Endodermal cell (in vitro differentiated cells): ENCODE data around the gene SFTPB. TPM values are rescaled to one million over a fixed set of nuclear protein-coding genes. Genes with fewer than 3 reads are reported as not detected.

Experiments
- DNase-seq: peaks from one replicate; pipeline ENCODE4 v3.0.0-alpha.2; 2017
- H3K27ac ChIP-seq: 2 replicates; pipeline ENCODE4 v1.5.1; 2013; ENCODE audit warnings: mild to moderate bottlenecking, low read depth, low read length, moderate library complexity
- H3K27me3 ChIP-seq: 2 replicates; pipeline ENCODE4 v1.6.1; 2013; ENCODE audit warnings: mild to moderate bottlenecking, low read length, moderate library complexity; ENCODE audit not compliant: insufficient read depth, control insufficient read depth, poor library complexity, severe bottlenecking
- H3K36me3 ChIP-seq: 2 replicates; pipeline ENCODE4 v1.7.0; 2013; ENCODE audit warnings: mild to moderate bottlenecking, low read length, moderate library complexity; ENCODE audit not compliant: control insufficient read depth, insufficient read depth
- H3K4me1 ChIP-seq: one replicate; pipeline ENCODE4 v1.7.0; 2013; ENCODE audit warnings: low read length; ENCODE audit not compliant: control insufficient read depth, insufficient read depth
- H3K4me3 ChIP-seq: 2 replicates; pipeline ENCODE4 v1.5.1; 2013; ENCODE audit warnings: mild to moderate bottlenecking, low read length, moderate library complexity
- H3K9ac ChIP-seq: 2 replicates; pipeline ENCODE4 v1.6.1; 2013; ENCODE audit warnings: mild to moderate bottlenecking, low read length, moderate library complexity; ENCODE audit not compliant: poor library complexity, severe bottlenecking; ENCODE audit errors: extremely low read depth
- H3K9me3 ChIP-seq: 2 replicates; pipeline ENCODE4 v1.6.1; 2013; ENCODE audit warnings: mild to moderate bottlenecking, low read length, moderate library complexity; ENCODE audit not compliant: control insufficient read depth
- H3K27ac Mint-ChIP-seq: 2 replicates; pipeline ENCODE4 v1.8.0; 2020; ENCODE audit warnings: mixed read lengths
- H3K27me3 Mint-ChIP-seq: 2 replicates; pipeline ENCODE4 v1.8.0; 2021; ENCODE audit warnings: mild to moderate bottlenecking, mixed read lengths; ENCODE audit not compliant: insufficient read depth
- H3K36me3 Mint-ChIP-seq: 2 replicates; pipeline ENCODE4 v1.8.0; 2020; ENCODE audit warnings: low read depth, mixed read lengths
- H3K4me1 Mint-ChIP-seq: 2 replicates; pipeline ENCODE4 v1.8.0; 2020; ENCODE audit warnings: mixed read lengths
- H3K4me3 Mint-ChIP-seq: 2 replicates; pipeline ENCODE4 v1.8.0; 2020; ENCODE audit warnings: mild to moderate bottlenecking, moderate library complexity, mixed read lengths
- H3K9me3 Mint-ChIP-seq: 2 replicates; pipeline ENCODE4 v1.8.0; 2020; ENCODE audit warnings: mild to moderate bottlenecking, mixed read lengths
- CTCF ChIP-seq: fragments of 200-600 bp; sonication (generic); conservative IDR thresholded peaks from 2 replicates; pipeline ENCODE4 v1.5.0; 2021; ENCODE audit warnings: antibody characterized with exemption, mild to moderate bottlenecking
- WGBS, 2 experiments: methylation state at CpG; one replicate each; pipeline versions ENCODE4 v1.1.5 to v1.1.7; 2013; ENCODE audit warnings: missing lambda C conversion rate in 2 of 2, mixed read lengths in 1 of 2; ENCODE audit not compliant: insufficient coverage in 1 of 2, insufficient read length in 1 of 2; 5-methylcytosine and 5-hydroxymethylcytosine counted together
- total RNA-seq, 2 donors: library from RNA; stranded (reverse); fragmentation: NEBNext Ultra II Directional in 1 of 2; extraction: Animal tissue kit (Norgen Biotek cat#: 25700) in 1 of 2; gene quantifications; 2 replicates in 1 of 2; 3 replicates in 1 of 2; pipeline ENCODE4 v1.2.1, GENCODE V29; 2021

Gene SFTPB
- total RNA-seq, 2 donors from 2014 or later = not detected

- Histone ChIP-seq H3K4me1 (peaks cover 16% of the 10 kb centered on the region), H3K27ac (no peak overlapping the region), H3K36me3 (no peaks in the 10 kb centered on the region), H3K4me3 (no peak overlapping the region), H3K9ac (no peak overlapping the region), H3K27me3 (no peaks in the 10 kb centered on the region), H3K9me3 (no peaks in the 10 kb centered on the region)
- 11 to 17% methylated on average over 9 to 10 of the region's 10 CpGs for WGBS, 2 experiments
- no peaks in the 10 kb centered on the region for H3K9me3 Mint-ChIP-seq
- H3K36me3 Mint-ChIP-seq = no peaks in the 10 kb centered on the region
- H3K4me3 Mint-ChIP-seq = no peak overlapping the region
- TF ChIP-seq CTCF = peak; percentile 92
- peaks cover 33% of the 10 kb centered on the region for H3K4me1 Mint-ChIP-seq
- no peak overlapping the region for H3K27ac Mint-ChIP-seq
- H3K27me3 Mint-ChIP-seq = peaks cover 12% of the 10 kb centered on the region
- peak; percentile 82 for DNase-seq
These were observed 39.3 kb upstream of the SFTPB start for GRCh38 chr2:85707304-85707703.

GRCh38 chr2:85706599-85707296, 38.7 kb upstream of the SFTPB start:
- Mint-ChIP-seq H3K27ac (no peak overlapping the region), H3K9me3 (no peaks in the 10 kb centered on the region), H3K4me1 (peaks cover 34% of the 10 kb centered on the region), H3K4me3 (no peak overlapping the region), H3K27me3 (peaks cover 12% of the 10 kb centered on the region), H3K36me3 (no peaks in the 10 kb centered on the region)
- no peaks in the 10 kb centered on the region for H3K9me3 ChIP-seq
- peaks cover 16% of the 10 kb centered on the region for H3K4me1 ChIP-seq
- H3K27ac ChIP-seq = no peak overlapping the region
- no peak overlapping the region for H3K4me3 ChIP-seq
- H3K27me3 ChIP-seq = no peaks in the 10 kb centered on the region
- no peak for DNase-seq
- H3K9ac ChIP-seq = no peak overlapping the region
- WGBS, 2 experiments = 88 to 90% methylated on average over 4 to 10 of the region's 10 CpGs
- no peak for TF ChIP-seq CTCF
- no peaks in the 10 kb centered on the region for H3K36me3 ChIP-seq

GRCh38 chr2:85706063-85706462, 38.1 kb upstream of the SFTPB start:
- Histone ChIP-seq H3K27ac (no peak overlapping the region), H3K36me3 (no peaks in the 10 kb centered on the region), H3K9me3 (no peaks in the 10 kb centered on the region), H3K9ac (no peak overlapping the region), H3K4me1 (peaks cover 16% of the 10 kb centered on the region), H3K27me3 (no peaks in the 10 kb centered on the region), H3K4me3 (no peak overlapping the region)
- no peak overlapping the region for H3K4me3 Mint-ChIP-seq
- H3K27me3 Mint-ChIP-seq = peaks cover 12% of the 10 kb centered on the region
- no peak for TF ChIP-seq CTCF
- no peaks in the 10 kb centered on the region for H3K9me3 Mint-ChIP-seq
- DNase-seq = no peak
- H3K27ac Mint-ChIP-seq = no peak overlapping the region
- peaks cover 29% of the 10 kb centered on the region for H3K4me1 Mint-ChIP-seq
- WGBS, 2 experiments = 92 to 97% methylated on average over 3 to 6 of the region's 6 CpGs
- H3K36me3 Mint-ChIP-seq = no peaks in the 10 kb centered on the region
